HepG2 (cell line): ENCODE measurements around the gene SLCO3A1. TPM values are rescaled to one million over a fixed set of nuclear protein-coding genes. Genes with fewer than 3 reads are reported as not detected.

ENCODE experiments used
- ELF1 ChIP-seq: sonication (generic); formaldehyde crosslinking; IDR thresholded peaks from 2 replicates; pipeline ENCODE4 v1.4.0; 2020; ENCODE audit warnings: missing genetic modification reagents
- GATA4 ChIP-seq: sonication (generic); IDR thresholded peaks from 2 replicates; pipeline ENCODE4 v1.6.1; 2016; ENCODE audit warnings: antibody characterized with exemption, low read depth, borderline replicate concordance
- GATAD2A ChIP-seq: IDR thresholded peaks from 2 replicates; pipeline ENCODE4 v1.6.1; 2016
- NCOA2 ChIP-seq: sonication (generic); formaldehyde crosslinking; IDR thresholded peaks from 2 replicates; pipeline ENCODE4 v1.8.0; 2022; ENCODE audit warnings: inconsistent platforms
- RERE ChIP-seq: IDR thresholded peaks from 2 replicates; pipeline ENCODE4 v1.6.1; 2016; ENCODE audit warnings: low read depth, missing genetic modification reagents, missing compliant biosample characterization
- ZNF503 ChIP-seq: sonication (generic); formaldehyde crosslinking; IDR thresholded peaks from 2 replicates; pipeline ENCODE4 v1.4.0; 2020; ENCODE audit warnings: missing genetic modification reagents
- ZNF619 ChIP-seq: sonication (generic); formaldehyde crosslinking; IDR thresholded peaks from 2 replicates; pipeline ENCODE4 v1.4.0; 2020; ENCODE audit warnings: mild to moderate bottlenecking, missing genetic modification reagents
- polyA plus RNA-seq, 8 experiments: library from polyadenylated mRNA; depleted of rRNA in 3 of 8; stranded (reverse) in 7 of 8; unstranded in 1 of 8; fragments of >200 nt; fragmentation: Illumina TruSeq in 4 of 8; extraction: Trizol in 4 of 8; gene quantifications; 2 replicates each; pipeline versions ENCODE4 v1.2.1 to v1.2.3, GENCODE V29; 2011 to 2016; ENCODE audit warnings: low read depth in 4 of 8, missing spikeins in 1 of 8, mixed read lengths in 1 of 8; ENCODE audit not compliant: insufficient read depth in 1 of 8
- total RNA-seq, 5 experiments: library from RNA; depleted of rRNA; stranded (reverse); fragments of >200 nt; fragmentation: Illumina TruSeq; extraction: Trizol; gene quantifications; 2 replicates each; pipeline ENCODE4 v1.2.3, GENCODE V29; 2016; ENCODE audit warnings: low read depth in 1 of 5
- TF ChIP-seq, protein P1 (sequence below): sonication (generic); formaldehyde crosslinking; IDR thresholded peaks from 2 replicates; pipeline ENCODE4 v1.5.0; 2020; ENCODE audit warnings: mild to moderate bottlenecking, missing genetic modification reagents, borderline replicate concordance

The SLCO3A1 gene
- total and polyA plus RNA-seq, 2 of the 13 experiments (the other 11 are each of a cell fraction or from before 2014, with no cell fraction given), result 0.02 TPM; not detected in 1

GRCh38 chr15:91980502-91981267 lies 127.2 kb downstream of the SLCO3A1 start (continued):
- TF ChIP-seq RERE (CRISPR knock-in tag) (no peak), GATAD2A (no peak), ELF1 (CRISPR knock-in tag) (no peak), NCOA2 (CRISPR knock-in tag) (no peak), GATA4 (no peak), ZNF503 (no peak), ZNF619 (no peak)
- TF ChIP-seq, protein P1, sequence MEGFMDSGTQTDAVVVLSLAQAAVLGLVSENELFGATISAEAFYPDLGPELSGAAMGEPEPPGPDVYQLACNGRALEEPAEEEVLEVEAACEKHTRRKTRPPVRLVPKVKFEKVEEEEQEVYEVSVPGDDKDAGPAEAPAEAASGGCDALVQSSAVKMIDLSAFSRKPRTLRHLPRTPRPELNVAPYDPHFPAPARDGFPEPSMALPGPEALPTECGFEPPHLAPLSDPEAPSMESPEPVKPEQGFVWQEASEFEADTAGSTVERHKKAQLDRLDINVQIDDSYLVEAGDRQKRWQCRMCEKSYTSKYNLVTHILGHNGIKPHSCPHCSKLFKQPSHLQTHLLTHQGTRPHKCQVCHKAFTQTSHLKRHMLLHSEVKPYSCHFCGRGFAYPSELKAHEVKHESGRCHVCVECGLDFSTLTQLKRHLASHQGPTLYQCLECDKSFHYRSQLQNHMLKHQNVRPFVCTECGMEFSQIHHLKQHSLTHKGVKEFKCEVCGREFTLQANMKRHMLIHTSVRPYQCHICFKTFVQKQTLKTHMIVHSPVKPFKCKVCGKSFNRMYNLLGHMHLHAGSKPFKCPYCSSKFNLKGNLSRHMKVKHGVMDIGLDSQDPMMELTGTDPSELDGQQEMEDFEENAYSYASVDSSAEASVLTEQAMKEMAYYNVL (CRISPR knock-in tag), result no peak
